ENCODE results near the gene LRP5.

DNA sequence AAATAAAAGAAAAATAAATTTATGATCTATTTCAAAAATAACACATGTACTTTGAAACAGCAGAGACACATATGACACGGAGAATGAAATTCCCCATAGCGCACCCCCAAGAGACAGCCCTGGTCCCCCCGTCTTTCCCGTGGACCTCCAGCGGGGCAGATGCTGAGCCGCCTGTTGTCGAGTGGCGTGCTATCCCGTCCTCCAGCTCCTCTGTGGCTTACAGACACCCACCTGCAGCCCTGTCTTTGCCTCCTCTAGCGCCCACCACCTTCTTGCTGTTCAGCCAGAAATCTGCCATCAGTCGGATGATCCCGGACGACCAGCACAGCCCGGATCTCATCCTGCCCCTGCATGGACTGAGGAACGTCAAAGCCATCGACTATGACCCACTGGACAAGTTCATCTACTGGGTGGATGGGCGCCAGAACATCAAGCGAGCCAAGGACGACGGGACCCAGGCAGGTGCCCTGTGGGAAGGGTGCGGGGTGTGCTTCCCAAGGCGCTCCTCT lies 103.7 kb downstream of the LRP5 start:
- TF ChIP-seq, protein P1, sequence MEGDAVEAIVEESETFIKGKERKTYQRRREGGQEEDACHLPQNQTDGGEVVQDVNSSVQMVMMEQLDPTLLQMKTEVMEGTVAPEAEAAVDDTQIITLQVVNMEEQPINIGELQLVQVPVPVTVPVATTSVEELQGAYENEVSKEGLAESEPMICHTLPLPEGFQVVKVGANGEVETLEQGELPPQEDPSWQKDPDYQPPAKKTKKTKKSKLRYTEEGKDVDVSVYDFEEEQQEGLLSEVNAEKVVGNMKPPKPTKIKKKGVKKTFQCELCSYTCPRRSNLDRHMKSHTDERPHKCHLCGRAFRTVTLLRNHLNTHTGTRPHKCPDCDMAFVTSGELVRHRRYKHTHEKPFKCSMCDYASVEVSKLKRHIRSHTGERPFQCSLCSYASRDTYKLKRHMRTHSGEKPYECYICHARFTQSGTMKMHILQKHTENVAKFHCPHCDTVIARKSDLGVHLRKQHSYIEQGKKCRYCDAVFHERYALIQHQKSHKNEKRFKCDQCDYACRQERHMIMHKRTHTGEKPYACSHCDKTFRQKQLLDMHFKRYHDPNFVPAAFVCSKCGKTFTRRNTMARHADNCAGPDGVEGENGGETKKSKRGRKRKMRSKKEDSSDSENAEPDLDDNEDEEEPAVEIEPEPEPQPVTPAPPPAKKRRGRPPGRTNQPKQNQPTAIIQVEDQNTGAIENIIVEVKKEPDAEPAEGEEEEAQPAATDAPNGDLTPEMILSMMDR (IDR thresholded peaks at IDR 0.05) = no peak
- TF ChIP-seq POLR2AphosphoS5 (IDR thresholded peaks at IDR 0.05) (no peak), POLR2A (IDR thresholded peaks at IDR 0.05) (no peak), EP300 (IDR thresholded peaks at IDR 0.05) (no peak)

Measured in gastroesophageal sphincter (tissue), 3 donors.